MM.1S (cell line): ENCODE measurements around the gene LRRC1.

Experiments used
- DNase-seq: peaks from one replicate; pipeline ENCODE4 v3.0.0-alpha.2; 2015
- H2AFZ ChIP-seq: fragments of 300-600 bp; sonication (generic); 2 replicates; pipeline ENCODE4 v1.6.0; 2016; ENCODE audit warnings: antibody characterized with exemption, low read length
- H3F3A ChIP-seq: fragments of 300-600 bp; sonication (generic); 2 replicates; pipeline ENCODE4 v1.6.1; 2016; ENCODE audit warnings: mild to moderate bottlenecking, antibody characterized with exemption, low read length, moderate library complexity, mixed read lengths; ENCODE audit not compliant: insufficient read depth
- H3K27ac ChIP-seq: fragments of 300-600 bp; sonication (generic); 2 replicates; pipeline ENCODE4 v1.5.1; 2016; ENCODE audit warnings: mild to moderate bottlenecking, low read length
- H3K27me3 ChIP-seq: fragments of 300-600 bp; sonication (generic); replicated peaks from 2 replicates; pipeline ENCODE4 v1.6.0; 2016; ENCODE audit warnings: low read length; ENCODE audit not compliant: insufficient read depth
- H3K36me3 ChIP-seq: fragments of 300-600 bp; sonication (generic); replicated peaks from 2 replicates; pipeline ENCODE4 v1.6.1; 2016; ENCODE audit warnings: mild to moderate bottlenecking, low read length, mixed read lengths; ENCODE audit not compliant: insufficient read depth
- H3K4me1 ChIP-seq: fragments of 300-600 bp; sonication (generic); 2 replicates; pipeline ENCODE4 v1.6.1; 2016; ENCODE audit warnings: low read length, mixed read lengths
- H3K4me2 ChIP-seq: fragments of 300-600 bp; sonication (generic); 2 replicates; pipeline ENCODE4 v1.6.0; 2016; ENCODE audit warnings: low read depth, low read length
- H3K4me3 ChIP-seq: fragments of 300-600 bp; sonication (generic); 2 replicates; pipeline ENCODE4 v1.5.1; 2016; ENCODE audit warnings: low read length, mixed read lengths
- H3K79me2 ChIP-seq: fragments of 300-600 bp; sonication (generic); 2 replicates; pipeline ENCODE4 v1.6.1; 2016; ENCODE audit warnings: mixed run types, low read length, mixed read lengths
- H3K9ac ChIP-seq: fragments of 300-600 bp; sonication (generic); 2 replicates; pipeline ENCODE4 v1.6.1; 2016; ENCODE audit warnings: low read length, mixed read lengths
- H3K9me2 ChIP-seq: fragments of 300-600 bp; sonication (generic); replicated peaks from 2 replicates; pipeline ENCODE4 v1.6.1; 2016; ENCODE audit warnings: mild to moderate bottlenecking, low read length, mixed read lengths; ENCODE audit not compliant: insufficient read depth
- H3K9me3 ChIP-seq: fragments of 300-600 bp; sonication (generic); replicated peaks from 2 replicates; pipeline ENCODE4 v1.6.1; 2016; ENCODE audit warnings: mild to moderate bottlenecking, low read length, mixed read lengths; ENCODE audit not compliant: insufficient read depth
- H4K20me1 ChIP-seq: fragments of 300-600 bp; sonication (generic); 2 replicates; pipeline ENCODE4 v1.6.1; 2016; ENCODE audit warnings: mild to moderate bottlenecking, low read length, moderate library complexity, mixed read lengths; ENCODE audit not compliant: insufficient read depth
- CTCF ChIP-seq: fragments of 300-600 bp; sonication (generic); IDR thresholded peaks from 2 replicates; pipeline ENCODE4 v1.5.1; 2016; ENCODE audit warnings: antibody characterized with exemption, low read length, mixed read lengths
- EZH2 ChIP-seq: fragments of 300-600 bp; sonication (generic); optimal IDR thresholded peaks from 2 replicates; pipeline ENCODE3; 2017; ENCODE audit warnings: low read depth, mild to moderate bottlenecking, antibody characterized with exemption, low read length, mixed read lengths
- EZH2phosphoT487 ChIP-seq: fragments of 300-600 bp; sonication (generic); IDR thresholded peaks from 2 replicates; pipeline ENCODE4 v1.6.1; 2018; ENCODE audit warnings: antibody characterized with exemption, low read length

The LRRC1 gene

GRCh38 chr6:53937461-53937860 lies 142.7 kb downstream of the LRRC1 start:
- Histone ChIP-seq H3K9ac (no peak overlapping the region), H2AFZ (no peak overlapping the region), H3K27me3 (no peaks in the 10 kb centered on the region), H3K4me2 (no peak overlapping the region), H3K79me2 (no peaks in the 10 kb centered on the region), H3K36me3 (no peaks in the 10 kb centered on the region), H4K20me1 (no peaks in the 10 kb centered on the region), H3K9me3 (no peaks in the 10 kb centered on the region), H3K4me3 (no peak overlapping the region), H3K9me2 (no peaks in the 10 kb centered on the region), H3K4me1 (no peaks in the 10 kb centered on the region), H3F3A (no peaks in the 10 kb centered on the region), H3K27ac (no peak overlapping the region)
- DNase-seq, result no peak
- no peak for TF ChIP-seq EZH2phosphoT487
- no peak for TF ChIP-seq EZH2

- no peak overlapping the region for H3K9ac ChIP-seq
- H3K36me3 ChIP-seq, result no peaks in the 10 kb centered on the region
- H3K4me1 ChIP-seq, result no peaks in the 10 kb centered on the region
- H3K9me2 ChIP-seq, result no peaks in the 10 kb centered on the region
- H3K4me3 ChIP-seq, result no peak overlapping the region
- no peak for DNase-seq
- H2AFZ ChIP-seq, result no peak overlapping the region
- H3K27ac ChIP-seq, result no peak overlapping the region
- H4K20me1 ChIP-seq, result no peaks in the 10 kb centered on the region
- TF ChIP-seq EZH2phosphoT487 (no peak), EZH2 (no peak), CTCF (no peak)
- H3K4me2 ChIP-seq, result no peak overlapping the region
- H3K9me3 ChIP-seq, result no peaks in the 10 kb centered on the region
- H3K79me2 ChIP-seq, result no peaks in the 10 kb centered on the region
- no peaks in the 10 kb centered on the region for H3F3A ChIP-seq
- no peaks in the 10 kb centered on the region for H3K27me3 ChIP-seq
Measured at GRCh38 chr6:53938810-53939209, 144.0 kb downstream of the LRRC1 start.

- no peak overlapping the region for H3K9ac ChIP-seq
- H3K9me3 ChIP-seq, result no peaks in the 10 kb centered on the region
- H3K4me1 ChIP-seq, result no peaks in the 10 kb centered on the region
- H3K9me2 ChIP-seq, result no peaks in the 10 kb centered on the region
- H3K27me3 ChIP-seq, result no peaks in the 10 kb centered on the region
- no peak overlapping the region for H3K4me3 ChIP-seq
- no peaks in the 10 kb centered on the region for H4K20me1 ChIP-seq
- no peaks in the 10 kb centered on the region for H3K36me3 ChIP-seq
- no peak overlapping the region for H3K27ac ChIP-seq
- no peaks in the 10 kb centered on the region for H3F3A ChIP-seq
- no peak for DNase-seq
- no peak overlapping the region for H3K4me2 ChIP-seq
- TF ChIP-seq EZH2 (no peak), EZH2phosphoT487 (no peak), CTCF (no peak)
- H3K79me2 ChIP-seq, result no peaks in the 10 kb centered on the region
- H2AFZ ChIP-seq, result no peak overlapping the region
Measured at GRCh38 chr6:53939830-53940229, 145.0 kb downstream of the LRRC1 start.

- no peak overlapping the region for H3K27ac ChIP-seq
- no peaks in the 10 kb centered on the region for H3K79me2 ChIP-seq
- H3K36me3 ChIP-seq, result no peaks in the 10 kb centered on the region
- H3K9me3 ChIP-seq, result no peaks in the 10 kb centered on the region
- no peak overlapping the region for H2AFZ ChIP-seq
- H3F3A ChIP-seq, result no peaks in the 10 kb centered on the region
- no peak for DNase-seq
- no peak overlapping the region for H3K4me3 ChIP-seq
- H3K9me2 ChIP-seq, result no peaks in the 10 kb centered on the region
- TF ChIP-seq CTCF (no peak), EZH2phosphoT487 (no peak), EZH2 (no peak)
- no peaks in the 10 kb centered on the region for H3K27me3 ChIP-seq
- H4K20me1 ChIP-seq, result no peaks in the 10 kb centered on the region
- H3K4me2 ChIP-seq, result no peak overlapping the region
- H3K4me1 ChIP-seq, result peaks cover 7% of the 10 kb centered on the region; the same call in 1 of the 2 replicates
- H3K9ac ChIP-seq, result no peak overlapping the region
Measured at GRCh38 chr6:53943395-53943794, 148.6 kb downstream of the LRRC1 start.
